HG03097 (cell line): ENCODE data around the gene ULK4.
"Not testable (repeated sequence)": the region's sequence is repeated elsewhere in the genome, so short reads cannot be mapped to it uniquely, and the experiment has no call there.

Experiments used
- ATAC-seq: cut with Tn5 transposase; IDR thresholded peaks from one replicate; pipeline ENCODE4 v1.9.1; 2021; ENCODE audit not compliant: unreplicated experiment, low FRiP score

The ULK4 gene

DNA sequence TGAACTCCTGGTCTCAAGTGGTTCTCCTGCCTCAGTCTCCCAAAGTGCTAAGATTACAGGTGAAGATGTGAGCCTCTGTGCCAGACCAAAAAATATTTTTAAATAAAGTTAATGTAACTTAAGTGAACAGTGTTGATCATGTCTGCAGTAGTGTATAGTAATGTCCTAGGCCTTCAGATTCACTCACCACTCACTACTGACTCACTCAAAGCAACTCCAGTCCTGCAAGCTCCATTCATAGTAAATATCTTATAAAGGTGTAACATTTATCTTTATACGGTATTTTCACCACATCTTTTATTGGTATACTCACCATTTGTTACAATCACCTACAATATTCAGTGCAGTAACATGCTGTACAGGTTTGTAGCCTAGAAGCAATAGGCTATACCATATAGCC, 264.2 kb downstream of the ULK4 start:
- ATAC-seq, result no peak

DNA sequence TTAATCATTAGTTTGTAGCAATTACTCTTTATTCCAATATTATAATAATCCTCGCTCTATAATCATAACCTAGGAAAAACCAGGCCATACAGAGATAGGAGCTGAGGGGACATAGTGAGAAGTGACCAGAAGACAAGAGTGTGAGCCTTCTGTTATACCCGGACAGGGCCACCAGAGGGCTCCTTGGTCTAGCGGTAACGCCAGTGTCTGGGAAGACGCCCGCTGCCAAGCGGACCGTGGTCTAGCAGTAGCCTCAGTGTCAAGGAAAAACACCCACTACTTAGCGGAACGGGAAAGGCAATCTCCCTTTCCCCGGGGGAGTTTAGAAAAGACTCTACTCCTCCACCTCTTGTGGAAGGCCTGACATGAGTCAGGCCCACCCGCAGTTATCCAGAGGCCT, 266.1 kb downstream of the ULK4 start:
- not testable (repeated sequence) for ATAC-seq

- no peak for ATAC-seq
Observed at GRCh38 chr3:41693799-41694198, 268.1 kb downstream of the ULK4 start.

- no peak for ATAC-seq
Observed at GRCh38 chr3:41690766-41691563, 270.9 kb downstream of the ULK4 start.

- no peak for ATAC-seq
Observed at GRCh38 chr3:41688595-41689380, 273.1 kb downstream of the ULK4 start.

GRCh38 chr3:41684797-41685735, 276.8 kb downstream of the ULK4 start:
- no peak for ATAC-seq

- ATAC-seq, result no peak
Observed at GRCh38 chr3:41683666-41684350, 278.1 kb downstream of the ULK4 start.

DNA sequence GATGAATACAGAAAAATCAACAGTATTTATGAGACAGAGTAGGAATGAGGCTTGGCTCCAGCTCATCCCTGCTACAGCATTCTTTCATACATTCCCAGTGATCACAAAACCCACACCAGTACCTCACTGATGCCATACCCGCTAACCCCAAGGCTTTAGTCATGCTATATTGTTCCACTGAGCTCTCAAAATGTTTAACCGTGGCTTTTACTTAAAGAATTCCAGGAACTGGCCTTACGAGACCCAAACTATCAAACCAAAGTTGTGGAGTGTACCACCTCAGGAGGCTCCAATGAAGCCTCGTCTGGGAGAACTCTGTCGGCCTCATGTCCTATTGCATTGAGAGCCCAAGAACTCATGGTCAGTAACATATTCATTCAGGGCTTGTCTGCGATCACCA, 278.9 kb downstream of the ULK4 start:
- no peak for ATAC-seq

DNA sequence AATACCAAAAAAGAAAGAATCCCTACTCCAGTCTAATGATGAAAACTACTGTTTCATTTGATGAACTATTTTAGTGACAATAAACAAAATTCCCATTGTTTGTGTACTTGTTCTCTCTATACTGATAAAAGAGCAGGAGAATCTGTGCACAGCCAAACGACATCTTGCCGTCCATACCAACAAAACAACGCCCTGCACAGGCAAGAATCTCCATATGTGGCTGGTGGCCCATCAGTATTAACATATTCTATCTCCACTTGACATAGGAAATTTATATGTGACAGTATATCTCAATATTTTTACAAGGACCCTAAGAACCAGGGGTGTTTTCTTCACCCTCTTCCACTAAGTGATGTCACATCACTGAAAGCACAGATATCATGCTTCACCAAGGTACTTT, 279.5 kb downstream of the ULK4 start:
- no peak for ATAC-seq

DNA sequence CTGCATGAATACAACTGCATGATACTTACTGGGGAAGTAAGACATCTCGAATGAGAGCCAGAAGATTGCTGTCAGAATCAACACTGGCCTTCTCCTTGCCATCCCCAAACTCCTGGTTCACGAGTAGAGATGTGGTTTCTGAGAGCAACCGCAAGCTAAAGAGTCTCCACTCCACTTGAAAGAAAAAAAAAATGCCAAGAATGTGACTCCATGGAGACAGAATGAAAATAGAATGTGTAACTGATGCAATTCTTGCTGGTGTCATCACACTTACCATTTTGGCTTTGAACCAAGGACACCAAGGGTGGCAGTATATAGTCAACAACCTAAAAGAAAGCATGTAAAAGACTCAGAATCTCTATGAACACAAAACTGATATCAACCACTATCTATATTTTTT, 280.4 kb downstream of the ULK4 start:
- no peak for ATAC-seq

DNA sequence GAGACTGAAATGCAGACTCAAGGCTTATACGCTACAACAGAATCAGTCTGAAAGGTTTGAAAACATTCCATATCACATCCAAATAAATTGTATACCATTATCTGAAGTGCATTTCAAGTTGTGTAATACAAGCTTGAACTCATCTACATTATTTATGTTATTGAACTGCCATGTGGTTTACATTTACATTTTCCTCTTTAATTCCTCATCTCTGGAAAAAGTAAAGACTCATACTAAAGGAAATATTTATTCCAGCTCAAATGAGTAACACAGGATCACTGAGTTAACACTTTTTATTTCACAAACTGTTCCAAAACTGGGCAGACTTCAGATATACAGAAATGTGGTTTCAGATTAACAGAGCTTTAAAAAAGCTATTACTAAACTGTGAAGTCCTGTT, 282.5 kb downstream of the ULK4 start:
- no peak for ATAC-seq

- ATAC-seq, result not testable (repeated sequence)
Observed at GRCh38 chr3:41675102-41675501, 286.8 kb downstream of the ULK4 start.

- ATAC-seq, result no peak
Observed at GRCh38 chr3:41674449-41674848, 287.5 kb downstream of the ULK4 start.

DNA sequence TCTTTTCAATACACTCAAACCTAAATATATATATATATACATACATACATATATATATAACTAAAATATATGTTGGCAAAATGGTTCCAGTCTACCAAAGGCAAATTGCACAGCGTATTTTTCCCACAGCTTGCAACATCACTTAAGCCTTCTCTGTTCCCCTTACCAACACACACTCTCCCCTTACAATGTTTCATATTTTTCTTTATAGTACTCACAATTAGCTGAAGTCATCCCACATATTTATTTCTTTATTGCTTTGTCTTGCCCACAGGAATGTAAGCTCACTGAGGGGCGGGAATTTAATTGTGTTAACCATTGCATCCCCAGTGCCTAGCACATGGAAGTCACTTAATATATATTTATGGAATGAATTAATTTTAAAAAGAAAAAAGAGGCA, 288.3 kb downstream of the ULK4 start:
- no peak for ATAC-seq

DNA sequence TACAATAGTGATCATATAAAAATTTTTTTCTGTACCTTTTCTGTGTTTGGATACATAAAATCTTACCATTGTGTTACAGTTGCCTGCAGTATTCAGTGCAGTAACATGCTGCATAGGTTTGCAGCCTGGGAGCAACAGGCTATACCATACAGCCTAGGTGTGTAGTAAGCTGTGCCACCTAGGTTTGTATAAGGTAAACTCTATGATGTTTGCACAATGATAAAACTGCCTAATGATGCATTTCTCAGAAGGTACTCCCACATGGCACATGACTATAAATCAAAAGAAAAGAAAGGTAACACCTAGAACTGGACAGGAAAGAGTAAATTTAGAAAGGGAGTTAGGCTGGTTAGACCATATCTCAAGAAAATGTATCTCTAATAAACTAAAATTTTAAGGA, 293.5 kb downstream of the ULK4 start:
- ATAC-seq, result no peak

DNA sequence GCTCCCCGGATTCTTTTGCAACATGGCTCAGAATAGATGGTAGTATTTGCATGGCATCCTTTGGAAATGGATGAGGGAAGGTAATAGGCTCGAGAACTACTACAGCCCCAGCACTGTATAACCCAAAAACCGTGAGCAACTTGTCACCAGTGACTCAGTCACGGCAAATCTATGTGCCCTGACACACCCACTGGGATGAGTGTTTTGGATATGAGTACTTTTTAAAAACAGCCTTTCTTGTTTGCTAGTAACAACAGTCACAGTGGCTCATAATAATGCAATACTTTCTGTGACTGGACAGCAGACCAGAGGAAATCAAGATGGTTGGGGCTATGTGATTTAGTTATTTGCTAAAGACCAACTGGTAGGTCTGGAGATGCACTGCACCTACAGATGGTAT, 299.6 kb downstream of the ULK4 start:
- no peak for ATAC-seq

DNA sequence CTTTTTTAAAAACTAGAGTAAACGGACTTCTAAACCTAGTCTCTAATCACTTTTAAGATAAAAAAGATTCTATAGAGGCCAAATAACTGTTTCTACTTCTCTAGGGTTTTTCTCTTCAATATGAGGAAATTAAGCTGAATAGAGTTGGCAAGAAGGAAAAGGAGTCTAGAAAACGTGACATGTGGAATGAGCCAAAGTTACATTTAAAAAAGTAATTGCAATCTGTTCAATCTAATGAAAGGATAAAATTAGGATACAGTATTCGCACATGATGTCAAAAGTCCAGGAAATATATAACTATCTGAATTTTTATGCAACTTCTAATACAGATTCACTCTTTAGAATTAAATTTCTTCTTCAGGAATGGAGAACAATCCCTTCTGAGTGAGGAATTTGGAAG, 300.1 kb downstream of the ULK4 start:
- no peak for ATAC-seq

DNA sequence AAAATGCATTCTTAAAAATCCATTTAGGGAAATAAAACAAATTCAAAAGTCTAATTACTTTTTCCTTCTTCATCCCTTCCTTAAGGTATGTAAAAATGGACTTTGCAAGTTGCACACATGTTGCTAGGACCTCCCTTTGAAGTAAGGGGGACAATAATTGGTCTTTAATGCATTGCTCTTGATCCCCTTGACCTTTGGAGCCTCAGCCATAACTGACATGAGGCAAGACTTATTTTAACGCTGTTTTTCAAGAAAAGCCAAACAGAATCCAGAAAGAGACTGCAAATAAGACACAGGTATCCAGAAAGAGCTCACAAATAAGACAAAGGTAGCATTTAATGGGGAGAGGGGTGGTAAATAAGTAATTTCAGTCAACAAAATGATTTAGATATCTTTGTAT, 301.4 kb downstream of the ULK4 start:
- ATAC-seq, result no peak

GRCh38 chr3:41653571-41654239, 308.2 kb downstream of the ULK4 start:
- no peak for ATAC-seq

DNA sequence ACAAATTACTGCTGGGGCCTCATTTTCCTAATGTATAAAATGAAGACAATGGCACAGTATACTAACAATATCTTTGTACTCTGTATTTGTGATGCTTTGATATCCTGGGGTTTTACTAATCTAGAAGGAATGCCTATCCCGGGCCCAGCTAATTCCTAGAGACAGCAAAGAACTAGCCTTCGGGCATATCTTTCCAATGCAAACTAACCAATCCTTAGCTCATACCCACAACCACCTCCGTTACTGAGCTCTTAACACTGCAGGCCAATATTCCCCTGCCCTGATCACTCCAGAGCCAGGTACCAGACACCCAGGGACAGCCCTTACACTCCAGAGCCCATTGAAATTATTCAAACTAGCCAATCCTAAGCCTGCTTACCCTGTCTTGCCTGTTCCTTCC, 309.0 kb downstream of the ULK4 start:
- ATAC-seq, result no peak
